HG02623 (cell line): Measurements from ENCODE around the gene TAF7.
A peak's percentile ranks its signal among the peaks of the same experiment; 100 is the strongest.
"Not testable (repeated sequence)": the region's sequence is repeated elsewhere in the genome, so short reads cannot be mapped to it uniquely, and the experiment has no call there.

Source experiments
- ATAC-seq: cut with Tn5 transposase; IDR thresholded peaks from one replicate; pipeline ENCODE4 v1.9.1; 2021; ENCODE audit warnings: moderate library complexity; ENCODE audit not compliant: unreplicated experiment

The TAF7 gene

GRCh38 chr5:141340781-141341354 is 20.3 kb upstream of the TAF7 start:
- ATAC-seq = not testable (repeated sequence)

- ATAC-seq = no peak
Observed at GRCh38 chr5:141338538-141339306, 18.1 kb upstream of the TAF7 start, which contains the start of gene PCDHGA2. TSS of gene PCDHGA2 (plus strand) at chr5:141338760.

GRCh38 chr5:141332571-141332970 is 12.0 kb upstream of the TAF7 start:
- ATAC-seq = not testable (repeated sequence)

GRCh38 chr5:141330299-141331080 is 9.9 kb upstream of the TAF7 start, which contains the start of gene PCDHGA1:
TSS of gene PCDHGA1 (plus strand) at chr5:141330514.
- ATAC-seq = no peak

GRCh38 chr5:141328231-141328630 is 7.6 kb upstream of the TAF7 start:
- ATAC-seq = no peak

- ATAC-seq = peak; percentile 71
Observed at GRCh38 chr5:141326088-141326854, 5.7 kb upstream of the TAF7 start.

GRCh38 chr5:141322261-141322660 is 1.7 kb upstream of the TAF7 start:
- ATAC-seq = no peak

- ATAC-seq = no peak
Observed at GRCh38 chr5:141319699-141320098, 885 bp downstream of the TAF7 start.

GRCh38 chr5:141319202-141319601 is 1.4 kb downstream of the TAF7 start:
- ATAC-seq = no peak

- ATAC-seq = not testable (repeated sequence)
Observed at GRCh38 chr5:141316963-141317362, 3.6 kb downstream of the TAF7 start.

GRCh38 chr5:141313711-141314110 is 6.9 kb downstream of the TAF7 start:
- ATAC-seq = no peak

- no peak for ATAC-seq
Observed at GRCh38 chr5:141306630-141307029, 14.0 kb downstream of the TAF7 start.

- no peak for ATAC-seq
Observed at GRCh38 chr5:141303756-141304155, 16.8 kb downstream of the TAF7 start, which contains the start of gene SLC25A2. TSS of gene SLC25A2 (minus strand) at chr5:141304049. CDS start at chr5:141303865, 184 bp downstream.

GRCh38 chr5:141298376-141298775 is 22.2 kb downstream of the TAF7 start:
- no peak for ATAC-seq

- ATAC-seq = no peak
Observed at GRCh38 chr5:141272906-141273305, 47.7 kb downstream of the TAF7 start.

- no peak for ATAC-seq
Observed at GRCh38 chr5:141269195-141269594, 51.4 kb downstream of the TAF7 start.
